GM21390 (cell line): ENCODE data around the gene DMD.

ENCODE experiments used
- ATAC-seq: cut with Tn5 transposase; IDR thresholded peaks from one replicate; pipeline ENCODE4 v1.9.1; 2021; ENCODE audit not compliant: unreplicated experiment

Gene DMD

GRCh38 chrX:31894152-31894551 is 1317.2 kb downstream of the DMD start:
- no peak for ATAC-seq

GRCh38 chrX:31893525-31893924 is 1317.8 kb downstream of the DMD start:
- ATAC-seq = no peak

GRCh38 chrX:31889088-31889487 is 1322.3 kb downstream of the DMD start:
- no peak for ATAC-seq

GRCh38 chrX:31884535-31884934 is 1326.8 kb downstream of the DMD start:
- ATAC-seq = no peak

GRCh38 chrX:31872007-31872406 is 1339.3 kb downstream of the DMD start:
- ATAC-seq = no peak

- ATAC-seq = no peak
Measured at GRCh38 chrX:31870267-31870666, 1341.1 kb downstream of the DMD start.

- ATAC-seq = no peak
Measured at GRCh38 chrX:31860686-31861085, 1350.7 kb downstream of the DMD start.

GRCh38 chrX:31858915-31859314 is 1352.4 kb downstream of the DMD start:
- no peak for ATAC-seq

GRCh38 chrX:31854716-31855115 is 1356.6 kb downstream of the DMD start:
- no peak for ATAC-seq

GRCh38 chrX:31851761-31852160 is 1359.6 kb downstream of the DMD start:
- no peak for ATAC-seq

- no peak for ATAC-seq
Measured at GRCh38 chrX:31847773-31848172, 1363.6 kb downstream of the DMD start.

GRCh38 chrX:31845003-31845402 is 1366.3 kb downstream of the DMD start:
- no peak for ATAC-seq

GRCh38 chrX:31838617-31839016 is 1372.7 kb downstream of the DMD start:
- no peak for ATAC-seq

GRCh38 chrX:31837445-31838049 is 1373.8 kb downstream of the DMD start:
- ATAC-seq = no peak

- no peak for ATAC-seq
Measured at GRCh38 chrX:31836479-31836878, 1374.9 kb downstream of the DMD start.

- ATAC-seq = no peak
Measured at GRCh38 chrX:31832263-31832662, 1379.1 kb downstream of the DMD start.

GRCh38 chrX:31820430-31821210 is 1390.7 kb downstream of the DMD start:
- no peak for ATAC-seq

- ATAC-seq = no peak
Measured at GRCh38 chrX:31819455-31819854, 1391.9 kb downstream of the DMD start.

GRCh38 chrX:31811106-31811505 is 1400.2 kb downstream of the DMD start:
- no peak for ATAC-seq

GRCh38 chrX:31808357-31808756 is 1403.0 kb downstream of the DMD start:
- no peak for ATAC-seq

- ATAC-seq = no peak
Measured at GRCh38 chrX:31807165-31807564, 1404.2 kb downstream of the DMD start.

GRCh38 chrX:31805781-31806180 is 1405.6 kb downstream of the DMD start:
- no peak for ATAC-seq

- ATAC-seq = no peak
Measured at GRCh38 chrX:31800219-31800618, 1411.1 kb downstream of the DMD start.
